Activated T-helper 1 cell treated with Interleukin-2 at 50 U/mL for 16 hours (primary cell): ENCODE measurements around the gene REG3G.

ENCODE experiments used
- DNase-seq: peaks from one replicate; pipeline ENCODE4 v3.0.0-alpha.2; 2020; ENCODE audit warnings: low read depth

REG3G gene

GRCh38 chr2:79025421-79025820 is at the start of gene REG3G:
TSS of gene REG3G (plus strand) at chr2:79025702. CDS start at chr2:79026094, 392 bp downstream.
- no peak for DNase-seq

GRCh38 chr2:78977661-78978145 is 47.8 kb upstream of the REG3G start:
- DNase-seq: no peak

GRCh38 chr2:78978340-78978739 is 47.2 kb upstream of the REG3G start:
- DNase-seq: no peak

DNA sequence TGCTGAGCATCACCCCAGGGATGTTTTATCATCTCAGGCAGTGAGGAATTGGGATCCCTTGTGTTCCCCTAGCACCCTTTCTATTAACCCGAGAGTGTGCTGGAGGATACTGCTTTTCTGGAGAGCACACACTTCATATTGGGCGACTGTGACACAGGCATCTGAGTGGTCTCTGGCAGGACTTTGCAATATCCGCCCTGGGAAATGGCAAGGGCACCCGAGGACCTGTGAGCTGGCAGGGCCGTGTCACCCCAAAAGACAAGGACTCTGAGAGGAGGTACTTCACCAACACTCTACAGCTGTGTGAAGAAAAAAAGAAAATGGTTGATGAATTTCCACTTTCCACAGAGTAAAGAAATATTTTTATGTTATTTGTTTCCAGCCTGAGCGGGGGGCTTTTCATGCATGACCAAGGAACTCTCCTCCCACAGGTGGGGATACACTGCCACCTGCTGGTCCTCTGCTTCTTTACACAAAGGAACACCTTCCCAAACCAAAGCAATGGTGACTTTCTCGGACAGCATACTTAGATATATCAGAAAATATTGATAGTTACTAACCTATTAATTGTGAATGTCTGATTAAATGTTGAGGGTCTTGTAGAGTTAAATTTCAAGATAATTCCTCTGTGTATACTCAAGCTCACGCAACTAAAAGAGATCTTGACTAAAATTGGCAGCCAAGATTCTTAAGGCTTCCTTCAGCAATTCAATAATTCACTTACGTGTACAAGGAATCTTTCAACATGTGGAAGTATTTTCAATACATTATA is 45.9 kb upstream of the REG3G start:
- DNase-seq: no peak

DNA sequence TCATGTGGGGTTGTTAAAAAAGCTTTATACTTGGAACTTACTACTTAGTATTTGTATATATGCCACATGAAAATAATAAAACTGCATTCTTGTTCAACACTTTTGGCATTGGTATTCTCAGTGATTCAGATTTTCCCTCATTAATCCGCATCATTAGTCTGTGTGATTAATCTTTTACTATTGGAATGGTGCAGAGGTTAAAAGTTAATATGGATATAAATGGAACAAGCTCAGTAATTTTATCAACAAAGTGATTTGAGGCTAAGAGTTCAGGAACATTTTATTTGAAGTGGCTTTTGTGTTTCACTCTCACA is 45.4 kb upstream of the REG3G start:
- DNase-seq: no peak

DNA sequence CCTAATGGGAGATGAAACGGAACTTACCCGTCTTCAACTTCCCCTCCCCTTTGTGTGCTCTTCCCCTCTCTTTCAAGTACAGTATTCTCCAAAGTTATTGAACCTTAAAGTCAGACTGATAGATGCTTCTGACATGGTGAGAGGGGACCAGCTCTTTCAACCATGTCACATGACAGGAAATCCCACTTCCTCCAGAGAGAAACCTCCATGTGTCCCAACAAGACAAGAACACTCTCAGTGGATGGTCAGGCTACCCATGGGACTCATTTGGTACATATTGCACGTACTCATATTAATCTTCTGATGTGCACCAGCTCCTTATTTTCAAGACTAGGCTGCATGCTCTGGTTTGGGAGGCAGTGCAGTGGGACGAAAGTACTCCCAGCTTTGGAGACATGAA is 44.6 kb upstream of the REG3G start:
- no peak for DNase-seq

GRCh38 chr2:78982638-78983330 is 42.7 kb upstream of the REG3G start:
- DNase-seq: no peak

DNA sequence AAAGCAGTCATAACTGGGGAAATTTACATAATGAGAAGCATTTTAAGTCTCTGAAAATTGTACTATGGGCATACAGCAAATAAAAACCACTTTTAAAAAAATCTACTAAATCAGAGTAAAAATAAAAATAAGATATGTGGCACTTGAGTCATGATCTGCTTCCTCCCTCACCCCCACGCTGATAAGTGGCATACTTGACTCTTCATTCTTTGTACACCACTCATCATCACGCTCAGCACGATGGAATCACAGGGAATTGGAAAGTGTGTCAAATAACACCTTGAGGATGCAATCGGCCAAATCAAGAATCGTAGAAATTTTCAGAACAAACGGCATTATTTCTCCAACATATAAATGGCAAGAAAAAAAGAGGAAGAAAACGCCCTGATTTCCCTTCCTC is 41.1 kb upstream of the REG3G start:
- DNase-seq: no peak

GRCh38 chr2:78985558-78985957 is 39.9 kb upstream of the REG3G start:
- DNase-seq: no peak

- no peak for DNase-seq
Observed at GRCh38 chr2:78989051-78989450, 36.5 kb upstream of the REG3G start.

DNA sequence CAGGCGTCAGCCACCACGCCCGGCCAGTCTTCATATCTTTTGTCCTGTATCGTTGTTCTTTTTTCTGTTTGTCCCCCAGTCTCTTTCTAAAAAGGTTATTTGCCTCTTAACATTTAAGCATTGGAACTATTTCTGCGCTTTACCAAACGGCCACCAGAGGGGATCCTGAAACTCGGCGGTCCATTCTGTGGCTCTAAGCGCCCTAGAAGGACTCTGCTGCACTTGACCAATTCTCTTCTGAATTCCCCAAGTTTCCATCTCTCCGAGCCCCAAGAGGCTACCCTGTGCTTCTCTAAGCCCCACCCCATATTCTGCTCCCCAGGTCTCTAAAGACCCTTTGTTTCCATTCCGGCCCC is 33.1 kb upstream of the REG3G start:
- DNase-seq: no peak

DNA sequence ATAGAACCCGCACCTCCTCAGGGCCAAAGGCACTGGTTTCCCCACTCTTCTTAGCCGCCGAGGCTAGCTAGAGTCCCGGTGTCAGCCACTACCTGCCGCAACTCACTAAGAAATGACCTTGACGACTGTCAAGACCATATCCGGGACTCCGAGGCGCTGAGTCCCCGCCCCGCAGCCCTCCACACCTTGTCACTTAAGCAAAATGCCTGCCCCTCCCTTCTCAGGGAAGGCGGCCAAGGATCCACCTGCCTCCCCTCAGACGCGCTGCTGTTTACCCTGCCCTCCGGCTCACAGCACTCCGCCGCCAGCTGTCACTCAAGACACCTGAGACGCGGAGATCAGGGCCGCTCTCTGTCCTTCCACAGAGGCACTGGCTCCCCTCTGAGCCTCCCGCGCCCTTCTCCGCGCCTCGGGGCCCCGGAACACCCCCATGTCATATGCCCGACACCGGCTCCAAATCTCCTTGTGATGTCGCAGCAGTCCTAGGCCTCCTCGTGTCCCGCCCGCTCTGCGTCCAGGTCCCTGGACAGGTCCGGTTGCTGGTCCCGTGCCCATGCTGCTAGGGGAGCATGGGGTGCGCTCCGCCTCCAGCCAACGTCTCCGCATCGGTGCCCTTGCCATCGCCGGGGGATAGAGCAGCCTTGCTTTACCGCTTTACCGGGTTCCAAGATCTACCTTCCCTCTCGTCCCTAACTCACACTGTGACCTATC is 32.5 kb upstream of the REG3G start:
- no peak for DNase-seq

GRCh38 chr2:78993518-78994148 is 31.9 kb upstream of the REG3G start:
- DNase-seq: no peak

DNA sequence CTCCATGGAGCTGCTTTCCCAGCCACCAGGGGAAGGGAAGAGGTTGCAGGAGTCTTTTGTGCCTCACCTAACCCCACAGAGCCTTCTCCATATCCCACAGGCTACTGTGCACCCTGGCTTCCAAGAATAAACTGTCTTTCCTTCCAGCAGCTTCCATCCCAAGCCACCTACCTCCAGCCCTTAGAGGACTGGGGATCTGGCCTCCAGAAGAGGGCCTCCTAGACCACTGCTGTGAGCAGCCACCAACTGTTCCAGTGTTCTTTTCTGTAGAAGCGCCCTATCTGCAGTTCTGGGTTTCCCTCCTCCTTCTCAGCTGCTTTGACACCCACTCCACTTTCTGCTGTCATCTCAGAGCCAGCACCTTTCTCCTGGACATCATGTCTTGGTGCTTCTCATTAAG is 30.7 kb upstream of the REG3G start:
- DNase-seq: no peak

DNA sequence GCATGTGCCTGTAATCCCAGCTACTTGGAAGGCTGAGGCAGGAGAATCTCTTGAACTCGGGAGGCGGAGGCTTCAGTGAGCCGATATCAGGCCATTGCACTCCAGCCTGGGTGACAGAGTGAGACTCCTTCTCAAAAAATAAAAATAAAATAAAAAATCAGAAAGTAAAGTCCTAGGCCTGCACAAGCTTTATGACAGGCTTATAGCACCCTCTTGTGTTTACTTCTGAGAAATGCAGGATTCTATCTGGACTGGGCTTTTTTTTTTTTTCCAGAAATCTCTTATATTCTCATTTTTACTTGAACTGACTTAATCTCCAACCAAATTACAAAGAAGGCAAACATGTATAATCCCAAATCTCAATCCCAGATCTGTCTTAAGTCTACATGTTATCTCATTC is 26.1 kb upstream of the REG3G start:
- no peak for DNase-seq

GRCh38 chr2:79000008-79000576 is 25.4 kb upstream of the REG3G start:
- no peak for DNase-seq

DNA sequence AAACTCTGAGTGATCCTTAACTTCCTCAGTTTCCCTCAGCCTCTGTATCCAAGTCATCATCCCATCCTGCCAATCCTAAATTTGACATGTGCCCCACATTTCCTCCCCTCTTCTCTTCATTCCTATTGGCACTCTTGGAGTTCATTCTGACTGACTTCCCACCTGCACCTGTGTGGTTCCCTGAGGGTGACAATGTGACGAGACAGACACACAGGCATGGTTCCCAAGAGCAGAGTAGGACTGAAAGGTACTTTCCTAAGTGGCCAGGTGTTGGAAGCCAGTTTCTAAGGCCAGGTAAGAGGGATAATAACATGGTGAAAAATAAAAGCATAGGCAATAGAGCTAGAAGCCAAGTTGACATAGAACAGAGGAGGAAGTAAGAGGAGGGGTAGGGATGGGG is 24.2 kb upstream of the REG3G start:
- no peak for DNase-seq

GRCh38 chr2:79004680-79005079 is 20.8 kb upstream of the REG3G start:
- no peak for DNase-seq

GRCh38 chr2:79005216-79005615 is 20.3 kb upstream of the REG3G start:
- DNase-seq: no peak

DNA sequence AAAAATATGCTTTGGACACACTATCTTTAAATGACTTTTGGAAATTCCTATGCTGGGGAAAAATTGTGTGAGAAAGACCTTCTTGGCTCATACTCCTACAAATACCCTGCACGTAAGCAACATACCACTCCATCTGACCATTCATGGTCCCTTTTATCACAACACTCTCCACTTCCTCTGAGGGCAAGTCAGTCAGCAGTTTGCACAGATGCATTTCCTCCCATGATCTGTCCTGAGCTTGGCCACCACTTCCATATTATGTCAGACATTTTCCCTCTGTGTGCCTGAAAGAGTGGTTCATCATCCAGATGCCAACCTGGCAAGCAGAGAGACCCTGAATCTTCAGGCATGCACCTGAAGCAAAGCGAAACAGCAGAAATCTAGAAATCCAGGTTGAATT is 16.1 kb upstream of the REG3G start:
- no peak for DNase-seq

DNA sequence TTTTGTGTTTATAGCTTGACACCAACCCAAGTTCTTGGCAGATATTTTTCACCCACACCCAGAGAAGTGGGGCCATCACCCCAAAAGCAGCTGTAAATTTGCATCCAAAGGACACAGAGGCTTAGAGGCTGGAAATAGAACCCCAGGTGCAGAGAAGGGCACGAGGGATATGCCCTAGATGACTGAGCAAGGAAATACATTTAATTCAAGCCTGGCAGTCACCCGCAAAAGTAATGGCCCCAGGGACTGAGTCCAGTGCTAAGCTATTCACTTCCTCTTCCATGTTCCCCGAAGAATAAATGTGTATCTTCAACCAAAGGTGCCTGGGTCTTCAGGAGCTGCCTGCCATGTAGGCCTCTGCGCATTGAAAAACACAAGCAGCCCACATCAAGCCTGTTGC is 14.0 kb upstream of the REG3G start:
- DNase-seq: no peak

DNA sequence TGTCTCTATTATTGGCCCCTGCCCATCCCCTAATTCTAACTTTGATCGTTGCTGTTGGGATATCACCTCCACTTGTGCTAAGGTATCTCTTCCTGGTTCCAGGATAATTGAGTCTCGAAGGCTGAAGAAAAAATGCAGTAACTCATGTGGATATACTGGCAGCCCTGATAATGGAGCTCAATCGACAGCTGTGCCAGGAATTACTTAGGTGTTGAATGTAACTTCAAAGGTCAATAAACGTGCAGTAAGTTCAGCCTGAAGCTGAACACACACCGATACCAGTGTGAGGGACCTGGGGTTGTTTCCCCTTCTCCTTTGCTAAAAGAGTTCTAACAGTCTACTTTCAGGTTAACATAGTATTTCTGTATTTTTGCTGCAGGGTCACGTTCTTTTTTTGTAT is 11.9 kb upstream of the REG3G start:
- no peak for DNase-seq
